Stomach (tissue), 4 donors: ENCODE data around the gene C1QTNF8.

Source experiments
- POLR2A ChIP-seq, 4 donors: fragments of 450-650 bp; IDR thresholded peaks; one replicate each; pipeline ENCODE4 v1.6.1; 2016; ENCODE audit warnings: antibody characterized with exemption in 4 of 4, control low read depth in 2 of 4, mild to moderate bottlenecking in 1 of 4, moderate library complexity in 1 of 4
- POLR2AphosphoS5 ChIP-seq, 3 donors: sonication (generic); formaldehyde crosslinking; IDR thresholded peaks; one replicate each; pipeline ENCODE4 v1.6.1; 2016; ENCODE audit warnings: antibody characterized with exemption in 3 of 3
- TF ChIP-seq, protein P1 (sequence below), 7 experiments: fragments of 450-650 bp in 4 of 7; fragments of 200-600 bp in 3 of 7; sonication (generic) in 3 of 7; IDR thresholded peaks; one replicate each; pipeline ENCODE4 v1.5.1; 2016 to 2019; ENCODE audit warnings: antibody characterized with exemption in 7 of 7, control low read depth in 2 of 7, mild to moderate bottlenecking in 1 of 7

GRCh38 chr16:1038932-1039331, 57.1 kb downstream of the C1QTNF8 start:
- TF ChIP-seq POLR2AphosphoS5 (IDR thresholded peaks at IDR 0.05) (no peak), POLR2A (IDR thresholded peaks at IDR 0.05) (no peak)
- TF ChIP-seq, protein P1, sequence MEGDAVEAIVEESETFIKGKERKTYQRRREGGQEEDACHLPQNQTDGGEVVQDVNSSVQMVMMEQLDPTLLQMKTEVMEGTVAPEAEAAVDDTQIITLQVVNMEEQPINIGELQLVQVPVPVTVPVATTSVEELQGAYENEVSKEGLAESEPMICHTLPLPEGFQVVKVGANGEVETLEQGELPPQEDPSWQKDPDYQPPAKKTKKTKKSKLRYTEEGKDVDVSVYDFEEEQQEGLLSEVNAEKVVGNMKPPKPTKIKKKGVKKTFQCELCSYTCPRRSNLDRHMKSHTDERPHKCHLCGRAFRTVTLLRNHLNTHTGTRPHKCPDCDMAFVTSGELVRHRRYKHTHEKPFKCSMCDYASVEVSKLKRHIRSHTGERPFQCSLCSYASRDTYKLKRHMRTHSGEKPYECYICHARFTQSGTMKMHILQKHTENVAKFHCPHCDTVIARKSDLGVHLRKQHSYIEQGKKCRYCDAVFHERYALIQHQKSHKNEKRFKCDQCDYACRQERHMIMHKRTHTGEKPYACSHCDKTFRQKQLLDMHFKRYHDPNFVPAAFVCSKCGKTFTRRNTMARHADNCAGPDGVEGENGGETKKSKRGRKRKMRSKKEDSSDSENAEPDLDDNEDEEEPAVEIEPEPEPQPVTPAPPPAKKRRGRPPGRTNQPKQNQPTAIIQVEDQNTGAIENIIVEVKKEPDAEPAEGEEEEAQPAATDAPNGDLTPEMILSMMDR (IDR thresholded peaks at IDR 0.05) = no peak
